ENCODE results near the gene NFKBIL1. TPM values are rescaled to one million over a fixed set of nuclear protein-coding genes. Genes with fewer than 3 reads are reported as not detected.

Gene NFKBIL1
- total RNA-seq, 1 experiment from 2014 or later: 15.1 TPM

DNA sequence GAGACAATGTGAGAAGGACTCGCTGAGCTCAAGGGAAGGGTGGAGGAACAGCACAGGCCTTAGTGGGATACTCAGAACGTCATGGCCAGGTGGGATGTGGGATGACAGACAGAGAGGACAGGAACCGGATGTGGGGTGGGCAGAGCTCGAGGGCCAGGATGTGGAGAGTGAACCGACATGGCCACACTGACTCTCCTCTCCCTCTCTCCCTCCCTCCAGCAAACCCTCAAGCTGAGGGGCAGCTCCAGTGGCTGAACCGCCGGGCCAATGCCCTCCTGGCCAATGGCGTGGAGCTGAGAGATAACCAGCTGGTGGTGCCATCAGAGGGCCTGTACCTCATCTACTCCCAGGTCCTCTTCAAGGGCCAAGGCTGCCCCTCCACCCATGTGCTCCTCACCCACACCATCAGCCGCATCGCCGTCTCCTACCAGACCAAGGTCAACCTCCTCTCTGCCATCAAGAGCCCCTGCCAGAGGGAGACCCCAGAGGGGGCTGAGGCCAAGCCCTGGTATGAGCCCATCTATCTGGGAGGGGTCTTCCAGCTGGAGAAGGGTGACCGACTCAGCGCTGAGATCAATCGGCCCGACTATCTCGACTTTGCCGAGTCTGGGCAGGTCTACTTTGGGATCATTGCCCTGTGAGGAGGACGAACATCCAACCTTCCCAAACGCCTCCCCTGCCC is 29.6 kb downstream of the NFKBIL1 start:
- no peak overlapping the region for H3T11ph ChIP-seq (ENCODE audit: low read length)
- H2BK12ac ChIP-seq (ENCODE audit: insufficient read length, low read depth, low read length): no peak overlapping the region
- H4K91ac ChIP-seq (ENCODE audit: insufficient read length, low read depth, low read length): no peak overlapping the region
- H3K79me2 ChIP-seq (ENCODE audit: insufficient read depth, low read length): no peaks in the 10 kb centered on the region
- DNase-seq: no peak
- H3K23ac ChIP-seq (ENCODE audit: insufficient read length, low read depth, low read length): no peak overlapping the region
- no peaks in the 10 kb centered on the region for H3K79me1 ChIP-seq (ENCODE audit: insufficient read depth, low read depth, low read length, poor library complexity, severe bottlenecking)
- no peak overlapping the region for H3K18ac ChIP-seq (ENCODE audit: insufficient read length, low read depth, low read length)
- H2BK120ac ChIP-seq (ENCODE audit: low read depth, low read length, poor library complexity, severe bottlenecking): no peak overlapping the region
- H3K27ac ChIP-seq (ENCODE audit: insufficient read length, low read depth, low read length): no peak overlapping the region
- H2BK15ac ChIP-seq (ENCODE audit: low read depth, low read length): no peak overlapping the region
- no peak overlapping the region for H2AFZ ChIP-seq (ENCODE audit: low read length)
- H3K4me2 ChIP-seq (ENCODE audit: insufficient read depth, insufficient read length, low read length): no peak overlapping the region
- H3K27me3 ChIP-seq (ENCODE audit: insufficient read depth, low read length): no peaks in the 10 kb centered on the region
- H4K5ac ChIP-seq (ENCODE audit: insufficient read length, low read depth, low read length): no peak overlapping the region
- WGBS (ENCODE audit: extremely low coverage, insufficient read length, low lambda C conversion rate): no CpG with 5 or more reads among the region's 19 CpGs
- H3K27me3 Mint-ChIP-seq (ENCODE audit: low read depth): peaks cover 45% of the 10 kb centered on the region
- TF ChIP-seq CTCF (conservative IDR thresholded peaks at IDR 0.05): no peak
- no peak overlapping the region for H2BK20ac ChIP-seq (ENCODE audit: low read depth, low read length, poor library complexity, severe bottlenecking)
- H4K8ac ChIP-seq (replicated peaks; ENCODE audit: insufficient read length, low read depth, low read length): no peak overlapping the region
- H3K9ac ChIP-seq (ENCODE audit: extremely low read depth, insufficient read length, low read length): no peak overlapping the region
- no peaks in the 10 kb centered on the region for H4K20me1 ChIP-seq (ENCODE audit: control insufficient read depth, insufficient read depth, insufficient read length)
- H3K36me3 Mint-ChIP-seq (ENCODE audit: insufficient read depth in 1 of 3, low read depth in 3 of 3): no peaks in the 10 kb centered on the region
- H3K23me2 ChIP-seq (ENCODE audit: insufficient read length, low read depth, low read length, poor library complexity, severe bottlenecking): peaks cover 11% of the 10 kb centered on the region
- H3K9me3 ChIP-seq (ENCODE audit: control insufficient read depth, low read depth, low read length): no peaks in the 10 kb centered on the region
- no peak overlapping the region for H3K56ac ChIP-seq (ENCODE audit: insufficient read length, low read depth, low read length)
- peaks cover 2% of the 10 kb centered on the region; the same call in 1 of the 2 replicates for H3K4me1 ChIP-seq (ENCODE audit: insufficient read depth, low read length)
- no peaks in the 10 kb centered on the region; a peak in 2 of 5 replicates for H3K9me3 Mint-ChIP-seq
- H3K14ac ChIP-seq (ENCODE audit: insufficient read depth, low read length): no peak overlapping the region
- no peak overlapping the region for H3K4me3 Mint-ChIP-seq
- H3K4me1 Mint-ChIP-seq: peaks cover 34 to 38% of the 10 kb centered on the region in 2 experiments
- H2AK5ac ChIP-seq (ENCODE audit: insufficient read length, low read length): no peak overlapping the region
- no peak overlapping the region for H3K4ac ChIP-seq (ENCODE audit: low read depth, low read length)
- H2BK5ac ChIP-seq (ENCODE audit: insufficient read length, low read length): no peak overlapping the region
- no peak overlapping the region for H3K27ac Mint-ChIP-seq

All from H9 (cell line).